Measurements from ENCODE around the gene MMP25. TPM values are rescaled to one million over a fixed set of nuclear protein-coding genes. Genes with fewer than 3 reads are reported as not detected.
"Not testable (repeated sequence)": the region's sequence is repeated elsewhere in the genome, so short reads cannot be mapped to it uniquely, and the experiment has no call there.

MMP25 gene
- polyA plus RNA-seq, 3 donors = 1.4 to 2.9 (median 1.9) TPM

DNA sequence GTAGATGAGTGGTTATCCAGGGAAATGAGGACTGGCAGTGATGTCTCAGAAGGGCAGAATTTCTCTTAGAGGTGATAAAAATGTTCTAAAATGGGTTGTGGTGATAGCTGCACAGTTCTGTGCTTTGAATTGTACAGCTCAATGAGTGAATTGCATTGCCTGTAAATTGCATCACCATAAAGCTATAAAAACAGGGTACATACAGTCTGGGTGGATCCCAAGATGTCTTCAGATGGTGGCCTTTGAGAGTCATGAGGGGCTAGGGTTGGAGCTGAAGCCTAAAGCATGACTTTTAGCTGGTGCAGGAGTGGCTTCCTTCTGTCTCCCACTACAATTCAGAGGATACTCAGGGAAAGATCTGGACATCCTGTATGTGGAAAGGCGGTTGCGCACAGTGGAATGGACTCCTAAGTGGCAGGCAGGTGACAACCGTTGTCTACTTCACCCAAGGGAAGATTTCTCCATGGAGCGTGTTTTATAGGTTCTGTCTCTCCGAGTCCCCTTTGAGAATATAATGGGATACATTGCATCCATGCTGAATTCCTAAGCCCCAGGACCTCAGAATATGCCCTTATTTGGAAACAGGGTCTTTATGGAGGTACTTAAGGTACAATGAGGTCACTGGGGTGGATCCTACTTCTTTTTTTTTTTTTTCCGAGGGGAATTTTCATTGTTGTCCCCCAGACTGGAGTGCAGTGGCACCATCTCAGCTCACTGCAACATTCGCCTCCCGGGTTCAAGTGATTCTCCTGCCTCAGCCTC is 17.4 kb downstream of the MMP25 start:
- no peak for DNase-seq (ENCODE audit: extremely low read depth in 1 of 11, low read depth in 9 of 11, low spot score in 4 of 11)

DNA sequence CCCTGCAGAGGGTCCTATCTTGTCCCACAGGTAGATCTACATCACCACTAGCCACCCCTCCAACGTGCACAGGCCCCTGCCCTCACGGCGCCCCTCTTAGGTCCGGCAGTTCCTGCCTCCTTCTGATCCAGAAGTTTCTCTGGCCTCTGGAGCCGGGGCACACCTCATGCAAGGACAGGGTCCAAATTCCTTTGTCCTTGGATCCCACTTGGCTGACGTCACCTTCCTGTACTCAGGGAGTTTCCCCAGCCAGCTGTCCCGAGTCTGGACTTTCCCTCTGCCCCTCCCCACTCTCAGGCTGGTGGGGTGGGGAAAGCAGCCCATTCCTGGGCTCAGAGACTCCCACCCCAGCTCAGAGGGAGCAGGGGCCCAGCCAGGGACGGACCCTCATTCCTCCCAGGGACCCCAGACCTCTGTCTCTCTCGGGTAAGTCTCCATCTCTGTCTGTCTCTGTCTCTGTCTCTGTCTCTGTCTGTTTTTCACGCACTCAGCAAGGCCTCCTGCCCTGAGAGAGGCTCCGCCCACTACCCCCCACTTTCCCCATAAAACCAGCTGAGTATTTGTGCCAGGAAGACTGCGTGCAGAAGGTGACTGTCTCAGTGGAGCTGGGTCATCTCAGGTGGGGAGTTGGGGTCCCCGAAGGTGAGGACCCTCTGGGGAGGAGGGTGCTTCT is 18.8 kb downstream of the MMP25 start, which contains the start of gene IL32:
Gene IL32, plus strand, starts transcription at position 572 of the 673 bp plus-strand sequence. CDS start 172 bp downstream, outside the sequence.
- DNase-seq (ENCODE audit: extremely low read depth in 1 of 11, low read depth in 9 of 11, low spot score in 4 of 11) = peak in 4 of 11 donors; percentile 28 to 72 (median 41)

DNA sequence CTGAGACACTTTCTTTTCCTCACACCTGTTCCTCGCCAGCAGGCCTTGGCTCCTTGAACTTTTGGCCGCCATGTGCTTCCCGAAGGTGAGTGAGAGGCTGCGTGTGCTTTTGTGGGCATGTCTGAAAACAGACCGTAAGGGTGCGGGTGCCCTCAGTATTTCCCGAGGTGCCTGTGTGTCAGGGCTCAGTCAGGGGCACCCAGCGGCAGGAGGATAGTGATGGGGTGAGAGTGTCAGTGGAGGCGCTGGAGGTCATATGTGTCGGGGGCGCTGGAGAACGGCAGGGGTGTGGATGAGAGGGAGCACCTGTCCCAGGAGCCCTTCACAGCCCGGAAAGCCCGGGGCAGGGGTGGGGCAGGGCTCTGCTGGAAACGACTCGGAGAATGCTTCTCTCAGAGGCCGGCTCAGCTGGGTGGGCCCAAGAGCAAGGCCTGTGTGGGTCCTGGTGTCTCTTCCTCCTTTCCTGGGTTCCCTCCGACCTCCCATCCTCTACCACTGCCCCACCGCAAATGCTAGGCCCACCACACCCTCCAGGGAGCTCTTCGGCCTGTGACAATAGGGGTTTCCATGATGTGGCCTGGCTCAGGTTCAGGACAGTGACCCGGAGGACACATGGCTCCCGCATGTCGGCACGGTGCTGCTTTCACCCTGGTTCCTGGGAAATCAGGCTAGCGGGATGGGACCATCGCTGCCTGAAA is 19.5 kb downstream of the MMP25 start:
- no peak for DNase-seq (ENCODE audit: extremely low read depth in 1 of 11, low read depth in 9 of 11, low spot score in 4 of 11)

DNA sequence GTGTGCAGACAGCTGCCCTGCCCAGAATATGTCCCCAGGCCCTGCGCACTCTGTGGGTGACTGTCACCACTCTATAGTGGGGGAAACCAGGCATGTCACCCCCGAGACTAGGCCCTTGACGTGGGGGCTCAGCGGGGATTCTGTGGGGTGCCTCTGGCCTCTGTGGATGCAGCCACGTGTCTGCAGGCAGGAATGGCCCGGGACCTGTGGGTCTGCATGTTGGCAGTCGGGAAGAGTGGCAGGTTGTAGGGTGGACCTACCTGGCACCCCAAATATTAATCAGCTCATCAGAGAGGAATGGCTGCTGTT is 20.0 kb downstream of the MMP25 start:
- no peak for DNase-seq (ENCODE audit: extremely low read depth in 1 of 11, low read depth in 9 of 11, low spot score in 4 of 11)

DNA sequence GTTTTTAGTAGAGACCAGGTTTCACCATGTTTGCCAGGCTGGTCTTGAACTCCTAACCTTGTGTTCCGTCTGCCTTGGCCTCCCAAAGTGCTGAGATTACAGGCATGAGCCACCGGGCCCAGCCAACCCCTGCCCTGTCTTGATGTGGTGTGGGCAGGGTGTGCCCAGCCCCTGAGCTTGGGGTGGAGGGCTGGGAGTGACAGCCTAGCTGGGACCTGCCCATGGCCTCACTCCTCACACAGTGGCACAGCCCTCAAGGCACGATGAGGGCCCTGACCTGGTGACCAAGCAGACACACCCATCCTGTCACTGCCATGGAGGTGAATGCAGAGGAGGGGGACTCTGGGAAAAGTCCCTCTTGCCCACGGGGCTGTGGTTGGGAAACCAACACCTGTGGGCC is 22.1 kb downstream of the MMP25 start:
- DNase-seq (ENCODE audit: extremely low read depth in 1 of 11, low read depth in 9 of 11, low spot score in 4 of 11) = no peak

DNA sequence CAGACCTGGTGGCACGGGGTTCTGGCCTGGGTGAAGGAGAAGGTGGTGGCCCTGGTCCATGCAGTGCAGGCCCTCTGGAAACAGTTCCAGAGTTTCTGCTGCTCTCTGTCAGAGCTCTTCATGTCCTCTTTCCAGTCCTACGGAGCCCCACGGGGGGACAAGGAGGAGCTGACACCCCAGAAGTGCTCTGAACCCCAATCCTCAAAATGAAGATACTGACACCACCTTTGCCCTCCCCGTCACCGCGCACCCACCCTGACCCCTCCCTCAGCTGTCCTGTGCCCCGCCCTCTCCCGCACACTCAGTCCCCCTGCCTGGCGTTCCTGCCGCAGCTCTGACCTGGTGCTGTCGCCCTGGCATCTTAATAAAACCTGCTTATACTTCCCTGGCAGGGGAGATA is 22.8 kb downstream of the MMP25 start:
- DNase-seq (ENCODE audit: extremely low read depth in 1 of 11, low read depth in 9 of 11, low spot score in 4 of 11) = not testable (repeated sequence)

DNA sequence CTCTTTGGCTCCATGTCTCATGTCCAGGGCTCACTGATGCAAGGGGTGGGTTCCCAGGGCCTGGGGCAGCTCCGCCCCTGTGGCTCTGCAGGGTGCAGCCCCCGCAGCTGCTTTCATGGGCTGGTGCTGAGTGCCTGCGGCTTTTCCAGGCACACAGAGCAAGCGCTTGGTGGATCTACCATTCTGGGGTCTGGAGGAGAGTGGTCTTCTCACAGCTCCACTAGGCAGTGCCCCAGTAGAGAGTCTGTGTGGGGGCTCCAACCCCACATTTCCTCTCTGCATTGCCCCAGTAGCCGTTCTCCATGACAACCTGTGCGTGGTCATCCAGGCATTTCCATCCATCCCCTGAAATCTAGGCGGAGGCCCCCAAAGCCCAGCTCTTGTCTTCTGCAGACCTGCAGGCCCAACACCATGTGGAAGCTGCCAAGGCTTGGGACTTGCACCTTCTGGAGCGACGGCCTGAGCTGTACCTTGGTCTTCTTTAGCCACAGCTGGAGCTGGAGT is 24.3 kb downstream of the MMP25 start:
- DNase-seq (ENCODE audit: extremely low read depth in 1 of 11, low read depth in 9 of 11, low spot score in 4 of 11) = no peak

DNA sequence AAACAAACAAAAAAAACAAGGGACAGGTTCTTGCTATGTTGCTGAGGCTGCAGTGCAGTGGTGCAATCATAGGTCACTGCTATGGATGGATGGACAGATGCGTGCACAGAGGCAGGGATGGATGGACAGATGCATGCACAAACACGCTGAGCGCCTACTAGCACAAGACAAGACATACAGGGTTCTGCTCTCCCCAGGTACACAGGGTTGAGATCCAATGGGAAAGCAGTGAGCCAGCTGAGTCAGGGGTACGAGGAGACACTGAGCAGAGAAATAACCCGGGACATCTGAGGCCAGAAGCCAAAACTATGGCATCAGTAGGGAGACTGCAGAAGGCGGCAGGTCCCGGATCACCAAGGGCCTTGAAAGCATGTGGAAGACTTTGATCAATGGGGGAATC is 25.3 kb downstream of the MMP25 start:
- DNase-seq (ENCODE audit: extremely low read depth in 1 of 11, low read depth in 9 of 11, low spot score in 4 of 11) = no peak

DNA sequence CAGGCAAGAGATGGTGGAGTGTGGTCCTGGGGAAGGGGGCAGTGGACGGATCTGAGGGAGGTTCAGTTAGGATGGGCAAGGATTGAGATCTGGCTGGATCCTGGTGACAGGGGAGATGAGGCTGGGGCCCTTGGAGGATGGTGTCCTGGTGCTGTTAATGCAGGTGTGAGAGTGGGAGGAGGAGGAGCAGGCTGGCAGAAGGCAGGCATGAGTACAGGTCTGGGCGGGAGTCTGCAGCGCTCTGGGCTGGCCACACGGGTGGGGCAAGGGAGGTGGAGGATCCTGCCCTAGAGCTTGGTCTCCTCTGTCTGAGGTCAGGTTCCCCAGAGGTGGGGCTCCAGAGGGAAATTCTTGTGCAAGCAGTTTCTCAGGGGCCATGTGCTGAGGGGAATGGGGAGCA is 25.8 kb downstream of the MMP25 start:
- DNase-seq (ENCODE audit: extremely low read depth in 1 of 11, low read depth in 9 of 11, low spot score in 4 of 11) = not testable (repeated sequence)

DNA sequence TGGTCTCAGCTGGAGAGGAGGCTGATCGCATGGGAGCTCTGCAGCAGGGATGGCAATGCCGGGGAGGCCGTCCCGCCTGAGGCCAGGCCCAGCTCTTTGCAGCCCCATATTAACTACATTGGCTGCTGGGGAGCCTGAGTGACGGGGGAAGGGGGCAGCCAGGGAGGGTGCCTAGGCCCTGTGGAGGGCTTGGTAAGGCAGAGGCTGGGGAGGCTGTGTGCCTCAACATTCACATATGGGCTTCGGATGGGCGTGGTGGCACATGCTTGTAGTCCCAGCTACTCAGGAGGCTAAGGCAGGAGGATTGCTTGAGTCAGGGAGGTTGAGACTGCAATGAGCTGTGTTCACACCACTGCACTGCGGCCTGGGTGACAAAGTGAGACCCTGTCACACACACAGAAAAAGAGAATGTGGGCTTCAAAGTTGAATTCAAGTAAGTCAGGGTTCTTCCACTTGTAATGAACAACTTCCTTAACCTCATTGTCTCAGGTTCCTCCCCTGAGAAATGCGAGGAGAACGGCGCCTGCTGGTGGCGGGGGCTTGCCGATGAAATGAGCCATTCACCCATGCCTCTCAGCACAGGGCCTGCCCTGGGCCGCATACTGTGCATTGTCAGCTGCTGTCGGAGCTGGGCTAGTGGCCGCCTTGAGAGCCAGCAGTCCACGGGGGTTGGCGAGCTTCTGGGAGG is 26.4 kb downstream of the MMP25 start:
- not testable (repeated sequence) for DNase-seq (ENCODE audit: extremely low read depth in 1 of 11, low read depth in 9 of 11, low spot score in 4 of 11)

DNA sequence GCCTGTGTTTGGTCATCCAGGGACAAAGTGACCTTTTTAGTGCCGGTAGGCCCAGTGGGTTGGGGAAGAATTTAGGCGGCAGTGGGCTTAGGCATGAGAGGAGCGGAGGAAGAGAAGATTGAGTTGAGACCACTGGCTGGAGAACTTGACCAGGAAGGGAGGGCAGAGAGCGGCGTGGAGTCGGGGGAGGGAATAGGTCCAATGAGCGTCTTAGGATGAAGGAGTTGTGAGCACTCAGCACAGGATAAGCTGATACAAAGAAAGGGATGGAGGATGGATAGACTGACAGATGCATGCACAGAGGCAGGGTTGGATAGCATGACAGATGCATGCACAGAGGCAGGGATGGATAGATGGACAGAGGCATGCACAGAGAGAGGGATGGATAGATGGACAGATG is 27.1 kb downstream of the MMP25 start:
- no peak for DNase-seq (ENCODE audit: extremely low read depth in 1 of 11, low read depth in 9 of 11, low spot score in 4 of 11)

DNA sequence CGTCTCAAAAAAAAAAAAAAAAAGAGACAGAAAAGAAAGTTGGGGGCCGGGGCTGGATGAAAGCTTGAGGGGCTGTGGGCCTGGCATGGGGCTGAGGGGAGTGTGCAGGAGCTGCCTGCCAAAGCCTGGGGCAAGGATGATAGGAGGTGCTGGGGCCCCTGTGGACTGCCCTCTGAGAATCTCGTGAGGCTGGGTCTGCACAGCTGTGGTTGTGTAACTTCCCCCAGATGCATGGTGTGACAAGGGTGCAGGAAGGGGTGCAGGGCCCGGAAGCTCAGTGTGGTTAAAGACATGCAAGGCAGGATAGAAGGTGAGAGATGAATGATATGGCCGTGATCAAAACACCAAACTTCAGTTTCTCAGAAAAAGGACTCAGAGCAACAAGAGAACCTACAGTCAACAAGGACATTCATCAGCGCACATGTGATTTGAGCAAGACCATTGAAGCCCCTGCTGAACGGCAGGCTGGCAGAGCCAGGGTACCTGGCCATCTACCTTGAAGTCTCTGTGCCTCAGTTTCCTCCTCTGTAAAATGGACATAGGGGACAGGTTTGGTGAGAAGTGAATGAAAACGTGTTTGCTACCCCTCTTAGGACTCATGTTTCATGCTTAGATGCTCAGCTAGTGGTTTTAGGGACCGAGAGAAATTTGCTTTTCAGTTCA is 28.6 kb downstream of the MMP25 start:
- no peak for DNase-seq (ENCODE audit: extremely low read depth in 1 of 11, low read depth in 9 of 11, low spot score in 4 of 11)

DNA sequence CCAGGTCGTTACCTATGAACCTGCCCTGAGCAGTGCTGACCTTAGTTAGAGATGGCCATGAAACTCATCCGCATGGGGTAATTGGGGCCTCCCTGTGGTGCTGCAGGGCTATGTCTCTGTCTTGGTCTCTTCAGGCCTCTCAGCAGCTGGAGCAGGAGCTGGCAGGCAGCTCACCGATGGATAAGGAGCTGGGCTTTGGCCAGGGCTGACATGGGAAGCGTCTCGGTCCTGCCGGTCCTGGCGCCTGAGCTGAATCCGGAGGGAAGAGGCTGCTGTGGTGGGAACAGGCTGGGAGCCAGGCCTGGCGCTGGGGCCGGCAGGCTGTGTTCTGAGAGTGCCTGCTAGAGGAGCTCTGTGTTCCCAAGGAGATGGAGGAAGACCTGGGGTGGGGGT is 29.2 kb downstream of the MMP25 start:
- DNase-seq (ENCODE audit: extremely low read depth in 1 of 11, low read depth in 9 of 11, low spot score in 4 of 11) = no peak

DNA sequence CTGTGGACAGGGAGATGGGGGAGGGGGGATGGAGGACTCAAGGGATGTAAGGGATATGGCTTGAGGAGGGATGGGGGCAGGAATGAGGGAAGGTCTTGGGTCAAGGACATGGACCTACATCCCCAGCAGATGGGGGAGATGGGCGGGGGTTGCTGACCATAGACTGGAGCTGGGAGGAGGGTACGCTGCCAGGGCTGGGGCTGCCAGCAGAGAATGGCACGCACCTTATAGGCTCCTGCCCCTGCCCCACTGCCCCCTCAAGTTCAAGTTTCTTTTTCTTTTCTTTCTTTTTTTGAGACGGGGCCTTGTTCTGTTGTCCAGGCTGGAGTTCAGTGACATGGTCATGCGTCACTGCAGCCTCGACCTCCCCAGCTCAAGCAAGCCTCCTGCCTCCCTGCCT is 29.6 kb downstream of the MMP25 start:
- DNase-seq (ENCODE audit: extremely low read depth in 1 of 11, low read depth in 9 of 11, low spot score in 4 of 11) = not testable (repeated sequence)

DNA sequence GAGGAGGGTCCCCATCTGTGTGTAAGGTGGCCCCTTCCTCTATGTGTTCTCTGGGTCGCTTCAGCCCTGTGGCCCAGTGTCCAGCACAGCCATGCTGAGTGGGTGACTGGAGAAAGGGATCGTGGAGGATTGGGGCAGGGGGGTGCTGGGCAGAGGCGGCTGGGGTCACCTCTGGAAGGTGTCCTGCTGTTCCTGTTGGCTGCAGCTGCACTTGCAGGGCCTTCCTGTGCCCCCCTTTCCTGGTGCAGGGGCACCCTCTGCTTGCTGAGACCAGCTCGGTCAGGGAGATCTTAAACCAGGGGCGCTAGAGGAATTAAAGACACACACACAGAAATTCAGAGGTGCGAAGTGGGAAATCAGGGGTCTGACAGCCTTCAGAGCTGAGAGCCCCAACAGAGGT is 30.2 kb downstream of the MMP25 start:
- DNase-seq (ENCODE audit: extremely low read depth in 1 of 11, low read depth in 9 of 11, low spot score in 4 of 11) = no peak

DNA sequence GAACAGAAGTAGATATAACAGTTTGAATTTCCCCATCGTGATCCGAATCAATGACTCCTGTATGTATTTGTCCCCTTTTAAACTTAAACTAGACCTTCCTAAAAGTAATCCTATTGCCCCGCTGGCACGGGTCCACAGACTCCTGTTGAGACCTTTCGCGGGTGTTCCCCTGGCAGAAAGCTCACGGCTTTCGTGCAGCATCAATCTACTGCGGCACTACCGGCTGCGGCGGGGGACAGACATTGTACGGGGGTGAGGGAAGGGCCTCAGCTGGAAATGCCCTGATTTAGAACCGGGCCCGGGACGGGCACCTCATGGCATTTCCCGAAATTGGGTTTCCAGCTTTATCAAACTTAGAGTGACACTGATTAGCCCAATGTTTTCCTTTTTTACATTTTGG is 33.7 kb downstream of the MMP25 start:
- no peak for DNase-seq (ENCODE audit: extremely low read depth in 1 of 11, low read depth in 9 of 11, low spot score in 4 of 11)

DNA sequence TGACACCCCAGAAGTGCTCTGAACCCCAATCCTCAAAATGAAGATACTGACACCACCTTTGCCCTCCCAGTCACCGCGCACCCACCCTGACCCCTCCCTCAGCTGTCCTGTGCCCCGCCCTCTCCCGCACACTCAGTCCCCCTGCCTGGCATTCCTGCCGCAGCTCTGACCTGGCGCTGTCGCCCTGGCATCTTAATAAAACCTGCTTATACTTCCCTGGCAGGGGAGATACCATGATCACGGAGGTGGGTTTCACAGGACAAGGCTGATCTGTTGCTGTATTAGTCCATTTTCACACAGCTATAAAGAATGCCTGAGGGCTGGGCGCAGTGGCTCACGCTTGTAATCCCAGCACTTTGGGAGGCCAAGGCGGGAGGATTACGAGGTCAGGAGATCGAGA is 35.6 kb downstream of the MMP25 start:
- not testable (repeated sequence) for DNase-seq (ENCODE audit: extremely low read depth in 1 of 11, low read depth in 9 of 11, low spot score in 4 of 11)

DNA sequence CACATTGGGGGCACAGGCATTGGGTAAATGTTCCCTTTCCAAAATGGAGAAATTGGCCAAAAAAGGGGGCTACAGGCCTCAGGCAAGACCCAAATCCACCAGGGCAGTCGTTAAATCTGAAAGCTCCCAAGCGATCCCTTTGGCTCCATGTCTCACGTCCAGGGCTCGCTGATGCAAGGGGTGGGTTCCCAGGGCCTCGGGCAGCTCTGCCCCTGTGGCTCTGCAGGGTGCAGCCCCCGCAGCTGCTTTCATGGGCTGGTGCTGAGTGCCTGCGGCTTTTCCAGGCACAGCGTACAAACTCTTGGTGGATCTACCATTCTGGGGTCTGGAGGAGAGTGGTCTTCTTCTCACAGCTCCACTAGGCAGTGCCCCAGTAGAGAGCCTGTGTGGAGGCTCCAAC is 37.0 kb downstream of the MMP25 start:
- not testable (repeated sequence) for DNase-seq (ENCODE audit: extremely low read depth in 1 of 11, low read depth in 9 of 11, low spot score in 4 of 11)

DNA sequence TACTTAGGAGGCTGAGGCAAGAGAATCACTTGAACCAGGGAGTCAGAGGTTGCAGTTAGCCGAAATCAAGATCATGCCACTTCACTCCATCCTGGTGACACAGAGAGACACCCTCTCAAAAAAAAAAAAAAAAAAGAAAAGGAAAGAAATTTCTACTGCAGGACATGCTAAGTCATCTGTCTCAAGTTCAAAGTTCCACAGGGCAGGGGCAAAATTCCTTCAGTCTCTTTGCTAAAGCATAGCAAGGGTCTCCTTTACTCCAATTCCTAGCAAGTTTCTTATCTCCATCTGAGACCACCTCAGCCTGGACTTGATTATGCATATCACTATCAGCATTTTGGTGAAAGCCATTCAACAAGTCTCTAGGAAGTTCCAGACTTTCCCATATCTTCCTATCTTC is 38.1 kb downstream of the MMP25 start:
- DNase-seq (ENCODE audit: extremely low read depth in 1 of 11, low read depth in 9 of 11, low spot score in 4 of 11) = no peak

All from renal cortex interstitium (tissue), 11 donors.